Endodermal cell (in vitro differentiated cells): ENCODE measurements around the gene CCDC78. TPM values are rescaled to one million over a fixed set of nuclear protein-coding genes. Genes with fewer than 3 reads are reported as not detected.

Source experiments
- DNase-seq: peaks from one replicate; pipeline ENCODE4 v3.0.0-alpha.2; 2017
- H3K27ac ChIP-seq: 2 replicates; pipeline ENCODE4 v1.5.1; 2013; ENCODE audit warnings: mild to moderate bottlenecking, low read depth, low read length, moderate library complexity
- H3K27me3 ChIP-seq: 2 replicates; pipeline ENCODE4 v1.6.1; 2013; ENCODE audit warnings: mild to moderate bottlenecking, low read length, moderate library complexity; ENCODE audit not compliant: insufficient read depth, control insufficient read depth, poor library complexity, severe bottlenecking
- H3K36me3 ChIP-seq: 2 replicates; pipeline ENCODE4 v1.7.0; 2013; ENCODE audit warnings: mild to moderate bottlenecking, low read length, moderate library complexity; ENCODE audit not compliant: control insufficient read depth, insufficient read depth
- H3K4me1 ChIP-seq: one replicate; pipeline ENCODE4 v1.7.0; 2013; ENCODE audit warnings: low read length; ENCODE audit not compliant: control insufficient read depth, insufficient read depth
- H3K4me3 ChIP-seq: 2 replicates; pipeline ENCODE4 v1.5.1; 2013; ENCODE audit warnings: mild to moderate bottlenecking, low read length, moderate library complexity
- H3K9ac ChIP-seq: 2 replicates; pipeline ENCODE4 v1.6.1; 2013; ENCODE audit warnings: mild to moderate bottlenecking, low read length, moderate library complexity; ENCODE audit not compliant: poor library complexity, severe bottlenecking; ENCODE audit errors: extremely low read depth
- H3K9me3 ChIP-seq: 2 replicates; pipeline ENCODE4 v1.6.1; 2013; ENCODE audit warnings: mild to moderate bottlenecking, low read length, moderate library complexity; ENCODE audit not compliant: control insufficient read depth
- H3K27ac Mint-ChIP-seq: 2 replicates; pipeline ENCODE4 v1.8.0; 2020; ENCODE audit warnings: mixed read lengths
- H3K27me3 Mint-ChIP-seq: 2 replicates; pipeline ENCODE4 v1.8.0; 2021; ENCODE audit warnings: mild to moderate bottlenecking, mixed read lengths; ENCODE audit not compliant: insufficient read depth
- H3K36me3 Mint-ChIP-seq: 2 replicates; pipeline ENCODE4 v1.8.0; 2020; ENCODE audit warnings: low read depth, mixed read lengths
- H3K4me1 Mint-ChIP-seq: 2 replicates; pipeline ENCODE4 v1.8.0; 2020; ENCODE audit warnings: mixed read lengths
- H3K4me3 Mint-ChIP-seq: 2 replicates; pipeline ENCODE4 v1.8.0; 2020; ENCODE audit warnings: mild to moderate bottlenecking, moderate library complexity, mixed read lengths
- H3K9me3 Mint-ChIP-seq: 2 replicates; pipeline ENCODE4 v1.8.0; 2020; ENCODE audit warnings: mild to moderate bottlenecking, mixed read lengths
- CTCF ChIP-seq: fragments of 200-600 bp; sonication (generic); conservative IDR thresholded peaks from 2 replicates; pipeline ENCODE4 v1.5.0; 2021; ENCODE audit warnings: antibody characterized with exemption, mild to moderate bottlenecking
- WGBS, 2 experiments: methylation state at CpG; one replicate each; pipeline versions ENCODE4 v1.1.5 to v1.1.7; 2013; ENCODE audit warnings: missing lambda C conversion rate in 2 of 2, mixed read lengths in 1 of 2; ENCODE audit not compliant: insufficient coverage in 1 of 2, insufficient read length in 1 of 2; 5-methylcytosine and 5-hydroxymethylcytosine counted together
- long read RNA-seq, 4 experiments: library from polyadenylated mRNA in 2 of 4; library from RNA in 1 of 4; library from capped mRNA in 1 of 4; stranded (forward) in 3 of 4; unstranded in 1 of 4; transcript quantifications; one replicate each; pipeline ENCODE4 v2.0.0, GENCODE V29; 2020 to 2021; ENCODE audit warnings: inconsistent platforms in 1 of 4
- polyA plus RNA-seq, 2 experiments: library from polyadenylated mRNA; stranded (reverse); fragments of 50-300 nt; gene quantifications; one replicate each; pipeline ENCODE4 v1.2.3, GENCODE V29; 2013
- total RNA-seq, 2 donors: library from RNA; stranded (reverse); fragmentation: NEBNext Ultra II Directional in 1 of 2; extraction: Animal tissue kit (Norgen Biotek cat#: 25700) in 1 of 2; gene quantifications; 2 replicates in 1 of 2; 3 replicates in 1 of 2; pipeline ENCODE4 v1.2.1, GENCODE V29; 2021

The CCDC78 gene
- total RNA-seq: 1 to 10 TPM; 6.5 to 8.1 TPM
- 3.7 TPM for polyA plus RNA-seq (2013, experiment 1 of 2)
- polyA plus RNA-seq (2013, experiment 2 of 2): 3.1 TPM
- long read RNA-seq, experiment 1, partial matches to known transcripts: 0 of 1 reads
- long read RNA-seq, experiment 1, other reads (novel, unspliced or antisense): 1 of 1 reads
- long read RNA-seq, experiment 2, partial matches to known transcripts: 0 of 4 reads
- long read RNA-seq, experiment 2, other reads (novel, unspliced or antisense): 4 of 4 reads
- long read RNA-seq, experiment 3, partial matches to known transcripts: 0 of 3 reads
- long read RNA-seq, experiment 3, other reads (novel, unspliced or antisense): 3 of 3 reads
- long read RNA-seq, experiment 4, partial matches to known transcripts: 0 of 1 reads
- long read RNA-seq, experiment 4, other reads (novel, unspliced or antisense): 1 of 1 reads

GRCh38 chr16:726438-727290 is at the start of gene CCDC78, which contains the start of gene HAGHL:
CCDC78 (minus strand) TSS chr16:726443; CDS start chr16:726367, 76 bp downstream.
HAGHL (plus strand) TSS chr16:727106; CDS start chr16:727510, 404 bp downstream.
- Mint-ChIP-seq H3K36me3 (no peaks in the 10 kb centered on the region), H3K4me1 (no peaks in the 10 kb centered on the region), H3K4me3 (peak within 1 kb of the TSS; percentile 53), H3K27me3 (peaks cover 15% of the 10 kb centered on the region), H3K9me3 (no peaks in the 10 kb centered on the region), H3K27ac (no peak within 1 kb of the TSS)
- H3K4me1 ChIP-seq: peaks cover 3% of the 10 kb centered on the region
- peaks cover 19% of the 10 kb centered on the region for H3K27me3 ChIP-seq
- TF ChIP-seq CTCF: no peak
- H3K9ac ChIP-seq: no peak within 1 kb of the TSS
- DNase-seq: peak; percentile 92
- H3K27ac ChIP-seq: no peak within 1 kb of the TSS
- peak within 1 kb of the TSS; percentile 79 for H3K4me3 ChIP-seq
- no peaks in the 10 kb centered on the region for H3K9me3 ChIP-seq
- no peaks in the 10 kb centered on the region for H3K36me3 ChIP-seq
- WGBS, 2 experiments: 2 to 3% methylated on average over 11 to 88 of the region's 88 CpGs

- Histone ChIP-seq H3K27me3 (no peaks in the 10 kb centered on the region), H3K36me3 (no peaks in the 10 kb centered on the region), H3K4me1 (no peaks in the 10 kb centered on the region), H3K27ac (no peak overlapping the region), H3K9ac (no peak overlapping the region), H3K4me3 (no peak overlapping the region), H3K9me3 (no peaks in the 10 kb centered on the region)
- TF ChIP-seq CTCF: no peak
- Mint-ChIP-seq H3K27ac (no peak overlapping the region), H3K9me3 (no peaks in the 10 kb centered on the region), H3K27me3 (no peaks in the 10 kb centered on the region), H3K4me3 (no peak overlapping the region), H3K4me1 (no peaks in the 10 kb centered on the region), H3K36me3 (no peaks in the 10 kb centered on the region)
- 89 to 94% methylated on average over 26 to 36 of the region's 36 CpGs for WGBS, 2 experiments
- no peak for DNase-seq
Measured at GRCh38 chr16:775236-775796, 49.1 kb upstream of the CCDC78 start.
